Activated CD8-positive, alpha-beta memory T cell treated with anti-CD3 and anti-CD28 coated beads for 48 hours (primary cell): Measurements from ENCODE around the gene TSFM.

ENCODE experiments used
- DNase-seq, 3 experiments: peaks; one replicate each; pipeline ENCODE4 v3.0.0-alpha.2; 2020; ENCODE audit warnings: low read depth in 2 of 3, low spot score in 2 of 3

Gene TSFM

DNA sequence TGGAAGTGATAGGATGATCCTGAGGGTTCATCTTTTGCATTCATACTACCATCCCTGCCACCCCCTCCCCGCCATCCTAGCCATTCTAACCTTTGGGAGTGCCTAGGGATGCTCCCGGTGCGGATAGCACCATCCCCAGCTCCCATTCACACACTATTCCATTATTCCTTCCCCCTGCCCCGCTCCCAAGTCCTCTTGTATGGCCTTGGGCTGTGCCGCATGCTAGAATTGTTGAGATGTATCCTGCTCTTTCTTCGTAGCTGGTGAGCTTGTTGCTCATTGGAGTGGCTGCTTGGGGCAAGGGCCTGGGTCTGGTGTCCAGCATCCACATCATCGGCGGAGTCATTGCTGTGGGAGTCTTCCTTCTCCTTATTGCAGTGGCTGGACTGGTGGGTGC lies 37.1 kb upstream of the TSFM start:
- DNase-seq: no peak

- no peak for DNase-seq
These were observed 36.6 kb upstream of the TSFM start for GRCh38 chr12:57746025-57746424.

DNA sequence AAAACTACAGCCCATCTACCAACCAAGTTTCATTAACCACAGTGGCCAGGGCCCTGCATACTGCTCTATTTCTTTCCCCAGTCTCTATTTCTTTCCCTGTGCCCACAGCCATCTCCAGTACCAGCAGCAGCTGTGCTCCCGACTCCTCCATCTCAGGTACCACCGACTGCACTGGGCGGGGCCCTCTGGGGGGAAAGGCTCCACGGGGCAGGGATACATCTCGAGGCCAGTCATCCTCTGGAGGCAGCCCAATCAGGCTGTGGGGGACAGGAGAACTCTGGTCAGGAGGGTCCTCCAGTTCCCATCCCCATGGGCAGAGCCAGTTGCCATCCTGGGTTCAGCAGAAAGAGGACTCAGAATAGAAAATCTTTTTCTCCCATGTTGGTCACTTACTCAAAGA lies 33.5 kb upstream of the TSFM start:
- DNase-seq: no peak

DNA sequence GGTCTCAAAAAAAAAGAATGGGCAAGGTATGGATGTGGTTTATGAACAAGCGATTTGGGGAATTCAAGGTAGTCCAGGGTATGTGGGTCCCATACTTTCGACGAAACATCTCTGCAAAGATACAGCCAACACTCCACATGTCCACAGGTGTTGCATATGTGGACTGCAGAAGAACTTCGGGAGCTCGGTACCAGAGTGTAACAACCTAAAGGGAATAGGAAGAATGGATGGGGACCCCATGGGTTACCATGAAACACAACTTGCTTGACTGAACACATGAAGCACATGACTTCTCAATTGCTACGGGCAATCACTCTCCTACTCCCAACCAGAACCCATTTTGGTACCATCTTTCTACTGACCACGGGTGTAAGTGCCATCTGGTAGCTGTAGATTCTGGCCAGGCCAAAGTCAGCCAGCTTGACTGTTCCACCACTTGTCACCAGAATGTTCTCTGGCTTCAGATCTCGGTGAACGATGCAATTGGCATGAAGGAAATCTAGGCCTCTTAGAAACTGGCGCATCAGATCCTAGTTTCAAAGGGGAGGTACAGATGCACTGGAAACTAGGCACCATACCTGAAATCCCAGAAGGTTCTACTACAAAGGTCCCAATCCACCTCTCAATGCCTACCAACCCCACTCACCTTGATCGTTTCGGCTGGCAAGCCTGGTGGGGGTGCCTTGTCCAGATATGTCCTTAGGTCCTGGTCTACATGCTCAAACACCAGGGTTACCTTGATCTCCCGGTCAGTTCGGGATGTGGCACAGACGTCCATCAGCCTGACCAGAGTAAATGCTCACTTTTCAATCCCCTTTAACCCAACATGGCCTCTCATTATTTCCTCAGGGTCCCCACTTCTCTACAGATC lies 31.8 kb upstream of the TSFM start:
- no peak for DNase-seq

GRCh38 chr12:57751432-57751787 lies 31.2 kb upstream of the TSFM start:
- no peak for DNase-seq

DNA sequence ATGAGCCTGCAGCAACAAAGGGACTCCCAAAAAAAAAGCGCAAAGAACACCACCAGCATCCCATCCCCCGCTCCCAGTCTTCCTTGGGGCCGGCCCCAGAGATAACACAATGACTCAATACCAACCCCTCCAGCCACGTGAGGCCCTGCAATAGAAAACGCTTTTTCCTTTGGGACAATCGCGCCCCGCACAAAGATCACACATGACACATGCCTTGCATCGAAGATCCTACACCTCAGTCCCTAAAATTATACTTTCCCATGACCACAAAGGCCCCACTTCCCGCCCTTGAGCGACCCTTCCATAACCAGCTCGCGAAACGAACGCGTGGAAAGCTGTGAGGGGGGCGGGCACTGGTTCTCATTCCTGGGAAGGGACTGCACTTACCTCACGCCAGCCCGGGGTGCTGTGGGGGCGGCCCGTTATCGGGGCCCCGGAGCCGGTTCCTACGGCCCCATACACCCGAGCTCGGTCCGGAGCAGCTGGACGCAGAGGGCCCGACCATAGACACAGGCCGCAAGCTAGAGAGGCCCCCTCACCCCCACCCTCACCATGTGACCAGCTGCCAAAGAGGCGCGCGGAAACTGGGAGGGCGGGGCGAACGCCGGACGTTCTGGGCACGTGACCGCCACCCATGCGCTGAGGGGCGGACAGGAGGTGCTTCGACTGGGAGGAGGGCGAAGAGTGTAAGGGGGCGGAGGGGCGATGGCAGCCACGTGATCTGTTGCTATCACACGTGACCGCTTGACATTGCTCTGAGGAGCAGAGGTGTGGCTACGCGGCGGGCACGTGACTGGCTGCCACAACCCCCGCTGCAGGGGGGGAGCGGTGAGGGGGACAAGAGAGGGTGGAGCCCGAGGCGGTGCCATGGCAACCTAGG lies 30.6 kb upstream of the TSFM start, which contains the start of gene CDK4:
Gene CDK4, minus strand, starts transcription at position 523 of the 880 bp plus-strand sequence. CDS start 593 bp downstream, outside the sequence.
- peak; percentile 88 to 97 (median 93) for DNase-seq

DNA sequence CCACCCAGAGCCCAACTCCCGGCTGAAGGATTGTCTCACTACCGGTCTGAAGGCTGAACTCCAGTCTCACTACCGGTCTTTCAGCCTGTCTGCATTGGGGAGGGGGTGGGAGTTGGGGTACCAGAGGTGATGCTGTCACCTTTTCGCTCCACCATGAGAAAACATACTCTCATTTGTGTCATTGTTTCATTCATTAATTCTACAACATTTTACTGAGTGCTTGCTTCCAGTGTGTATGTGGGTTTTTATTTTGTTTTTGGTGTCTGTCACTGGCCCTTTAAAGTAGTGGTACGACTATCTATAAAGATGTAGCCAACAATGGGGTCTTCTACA lies 30.0 kb upstream of the TSFM start:
- DNase-seq: no peak

DNA sequence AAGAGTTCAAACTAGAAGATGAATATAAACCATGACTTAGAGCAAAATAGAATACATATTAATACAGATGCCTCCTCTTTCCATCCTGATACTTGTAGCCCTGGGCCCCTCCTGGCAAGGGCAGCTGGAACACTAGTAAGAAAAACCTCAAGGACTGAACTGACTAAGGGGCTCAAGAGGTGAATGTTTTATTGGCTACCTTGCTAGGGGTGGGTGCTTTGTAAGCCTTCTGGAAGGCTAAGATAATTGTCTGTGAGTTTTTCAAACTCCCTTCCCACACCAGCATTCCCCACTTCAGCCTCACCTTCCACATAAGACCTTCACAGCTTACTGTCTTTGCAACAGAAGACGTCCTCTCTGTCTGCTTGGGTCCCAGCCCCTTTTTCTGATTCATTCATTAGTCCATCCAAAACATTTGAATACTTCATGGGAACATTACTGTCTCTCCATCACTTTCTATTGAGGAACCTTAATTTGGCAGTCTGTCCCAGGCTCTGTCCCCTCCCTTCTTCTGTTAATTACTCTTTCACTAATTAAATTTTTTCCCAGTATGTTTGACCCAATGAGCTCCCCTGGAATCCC lies 28.7 kb upstream of the TSFM start:
- no peak for DNase-seq

GRCh38 chr12:57754411-57755193 lies 28.0 kb upstream of the TSFM start, which contains the start of gene MARCHF9:
MARCHF9 (plus strand) TSS chr12:57755103; CDS start chr12:57755529, 426 bp downstream.
- DNase-seq: peak; percentile 39 to 59 (median 41)

DNA sequence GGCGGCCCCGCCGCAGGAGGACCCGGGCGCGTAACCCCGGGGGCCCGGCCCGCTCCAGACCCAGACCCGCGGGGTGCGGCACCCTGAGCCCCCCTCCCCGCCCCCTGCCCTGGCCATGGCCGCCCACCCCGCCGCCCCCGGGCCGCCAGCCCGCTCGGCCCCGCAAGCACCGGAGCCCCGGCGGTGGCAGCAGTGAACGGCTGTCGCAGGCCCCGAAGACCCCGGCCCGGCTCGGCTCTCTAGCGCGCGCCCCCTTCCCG lies 27.5 kb upstream of the TSFM start:
- no peak for DNase-seq

DNA sequence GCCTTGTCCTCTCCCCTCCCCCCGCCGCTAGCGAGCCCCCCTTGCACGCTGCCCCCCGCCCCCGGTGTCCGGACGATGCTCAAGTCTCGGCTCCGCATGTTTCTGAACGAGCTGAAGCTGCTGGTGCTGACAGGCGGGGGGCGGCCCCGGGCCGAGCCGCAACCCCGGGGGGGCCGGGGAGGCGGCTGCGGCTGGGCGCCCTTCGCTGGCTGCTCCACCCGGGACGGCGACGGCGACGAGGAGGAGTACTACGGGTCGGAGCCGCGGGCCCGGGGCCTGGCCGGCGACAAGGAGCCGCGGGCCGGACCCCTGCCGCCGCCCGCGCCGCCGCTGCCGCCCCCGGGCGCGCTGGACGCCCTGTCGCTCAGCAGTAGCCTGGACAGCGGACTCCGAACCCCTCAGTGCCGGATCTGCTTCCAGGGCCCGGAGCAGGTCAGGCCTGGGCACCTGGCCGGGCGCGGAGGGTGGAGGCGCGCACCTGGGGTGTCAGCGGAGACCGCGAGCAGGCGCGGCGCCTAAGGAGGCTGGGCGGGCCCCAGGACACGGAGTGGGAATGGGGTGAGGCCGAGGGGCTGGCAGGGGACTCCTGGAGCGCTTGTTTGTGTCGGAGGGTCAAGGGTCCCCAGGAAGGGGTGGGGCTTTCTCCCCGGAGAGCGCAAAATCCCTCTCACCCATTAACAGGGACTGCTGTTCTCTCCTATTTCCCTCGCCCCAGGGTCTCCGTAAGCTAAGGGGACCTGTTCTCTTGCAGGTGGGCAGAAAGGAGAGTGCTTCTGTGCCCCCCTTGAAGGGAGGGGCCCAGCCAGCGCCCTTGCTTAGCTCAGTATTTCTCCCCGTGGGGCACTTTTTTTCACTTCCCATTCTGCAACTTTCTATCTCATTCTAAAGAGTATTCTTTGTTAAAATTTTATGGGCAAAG lies 26.9 kb upstream of the TSFM start:
- DNase-seq: no peak

DNA sequence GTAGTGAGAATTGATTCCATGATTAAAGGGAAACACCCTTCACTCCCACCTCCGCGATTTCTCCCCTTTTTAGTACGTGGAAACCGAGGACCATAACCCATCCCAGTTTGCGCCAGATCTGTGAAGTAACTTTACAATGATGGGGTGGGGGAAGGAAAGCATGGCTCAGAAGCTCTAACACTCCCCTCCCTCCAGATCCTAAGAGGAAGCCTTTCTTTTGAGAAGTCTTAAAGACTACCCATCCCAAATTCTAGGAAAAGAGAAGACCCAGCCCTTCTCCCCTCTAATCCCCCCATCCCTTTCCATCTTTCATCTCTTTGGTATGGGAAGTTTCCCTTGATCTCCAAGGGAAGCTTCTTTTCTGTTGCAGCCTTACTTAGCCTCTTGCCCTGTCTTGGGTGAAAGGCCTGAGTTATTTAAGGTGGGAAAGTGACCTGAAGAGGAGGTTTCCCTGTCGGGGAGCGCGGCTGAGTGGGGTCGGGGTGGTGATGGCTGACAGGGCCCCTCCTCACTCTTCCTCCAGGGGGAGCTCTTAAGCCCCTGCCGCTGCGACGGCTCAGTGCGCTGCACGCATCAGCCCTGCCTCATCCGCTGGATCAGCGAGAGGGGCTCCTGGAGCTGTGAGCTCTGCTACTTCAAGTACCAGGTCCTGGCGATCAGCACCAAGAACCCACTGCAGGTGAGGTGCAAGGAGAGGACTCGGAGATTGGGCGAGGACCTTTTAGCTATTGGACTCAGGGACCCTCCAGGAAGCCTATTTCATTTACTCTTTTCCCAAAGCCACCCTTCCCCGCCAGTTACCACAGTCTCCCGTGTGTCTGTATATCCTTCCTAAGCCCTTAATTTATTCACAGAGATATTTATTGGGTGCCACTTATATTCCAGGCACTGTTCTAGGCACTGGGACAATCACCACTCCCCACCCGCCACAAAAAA lies 25.9 kb upstream of the TSFM start:
- DNase-seq: peak in 2 of 3 experiments; percentile 47 to 57

DNA sequence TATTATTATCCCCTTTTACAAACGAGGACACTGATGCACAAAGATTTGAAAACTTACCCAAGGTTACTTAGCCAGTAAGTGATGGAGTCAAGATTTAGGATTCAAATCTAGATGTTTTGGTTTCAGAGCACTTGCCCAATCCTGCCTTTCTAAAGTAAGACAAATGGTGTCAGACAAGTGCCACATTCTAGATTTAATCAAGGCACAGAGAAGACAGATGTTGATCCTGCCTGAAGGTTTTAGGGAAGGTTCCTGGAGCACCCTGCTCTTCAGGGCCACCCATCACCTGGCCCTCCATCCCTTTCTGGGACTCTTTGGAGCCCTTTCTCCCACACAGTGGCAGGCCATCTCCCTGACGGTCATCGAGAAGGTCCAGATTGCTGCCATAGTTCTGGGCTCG lies 24.8 kb upstream of the TSFM start:
- no peak for DNase-seq

GRCh38 chr12:57758552-57759359 lies 23.8 kb upstream of the TSFM start:
- DNase-seq: no peak

GRCh38 chr12:57759360-57759980 lies 23.1 kb upstream of the TSFM start:
- DNase-seq: no peak

- no peak for DNase-seq
These were observed 22.1 kb upstream of the TSFM start for GRCh38 chr12:57760347-57760982.

- no peak for DNase-seq
These were observed 21.1 kb upstream of the TSFM start for GRCh38 chr12:57761391-57761998.
